Measurements from ENCODE around the gene NDOR1. TPM values are rescaled to one million over a fixed set of nuclear protein-coding genes. Genes with fewer than 3 reads are reported as not detected.

NDOR1 gene
- total RNA-seq, 2 experiments from 2014 or later: 27.0 to 27.8 TPM

- peaks cover 12% of the 10 kb centered on the region for H3K36me3 Mint-ChIP-seq (ENCODE audit: low read depth)
- CTCF ChIA-PET: interaction anchor here (0.5 to 2.1 kb wide), 19 partner anchors 8 to 1205 kb away, joined by 3 to 5 read pairs (median 3); partner anchors contain the start of genes RNF224 and TPRN
- ATAC-seq: peak; percentile 85
- peak within 1 kb of the TSS; percentile 88 for H3K27ac Mint-ChIP-seq
- intact Hi-C loops (cut with DNase I, micrococcal nuclease): loop anchor here (1.0 to 5.0 kb wide), 12 partner anchors 12 to 397 kb away; partner anchors contain the start of genes NDOR1 (in 2 of the 2), TMEM203 (in 2 of the 2), TPRN (in 2 of the 2) and DPP7 (in 1 of the 2)
- peak; percentile 96 for DNase-seq
- peak within 1 kb of the TSS; percentile 91 for H3K4me3 Mint-ChIP-seq
- POLR2A ChIA-PET: interaction anchor here (0.6 to 1.2 kb wide), 4 partner anchors 12 to 771 kb away, joined by 3 to 8 read pairs (median 4); partner anchors contain the start of gene TPRN
- no peaks in the 10 kb centered on the region for H3K27me3 Mint-ChIP-seq
- H3K9me3 Mint-ChIP-seq (ENCODE audit: low read depth): no peaks in the 10 kb centered on the region
- peaks cover 33% of the 10 kb centered on the region for H3K4me1 Mint-ChIP-seq
Observed at GRCh38 chr9:137188490-137189296, 16.8 kb upstream of the NDOR1 start, which contains the start of the genes ANAPC2 and SSNA1. Gene ANAPC2 (minus strand): TSS chr9:137188560. CDS start chr9:137188532, 28 bp downstream. Gene SSNA1 (plus strand): TSS chr9:137188676. CDS start chr9:137188727, 51 bp downstream.

- H3K4me3 Mint-ChIP-seq: peak overlapping the region; percentile 91
- DNase-seq: no peak
- peaks cover 29% of the 10 kb centered on the region for H3K4me1 Mint-ChIP-seq
- POLR2A ChIA-PET: interaction anchor here (1.0 to 1.2 kb wide), 3 partner anchors 11 to 94 kb away, joined by 3 to 8 read pairs (median 4); partner anchors contain the start of gene TPRN
- H3K27me3 Mint-ChIP-seq: no peaks in the 10 kb centered on the region
- CTCF ChIA-PET: interaction anchor here (0.5 to 2.1 kb wide), 19 partner anchors 8 to 1205 kb away, joined by 3 to 5 read pairs (median 3); partner anchors contain the start of genes RNF224 and TPRN
- intact Hi-C loops (cut with DNase I, micrococcal nuclease): loop anchor here (1.0 to 5.0 kb wide), 6 partner anchors 16 to 75 kb away; partner anchors contain the start of genes DPP7 (in 1 of the 2), NDOR1 (in 1 of the 2), RNF208 (in 1 of the 2) and TMEM203 (in 1 of the 2)
- no peaks in the 10 kb centered on the region for H3K9me3 Mint-ChIP-seq (ENCODE audit: low read depth)
- ATAC-seq: peak; percentile 1
- H3K36me3 Mint-ChIP-seq (ENCODE audit: low read depth): peaks cover 12% of the 10 kb centered on the region
- H3K27ac Mint-ChIP-seq: peak overlapping the region; percentile 88
Observed at GRCh38 chr9:137189297-137190295, 15.9 kb upstream of the NDOR1 start.

GRCh38 chr9:137190315-137190856, 15.1 kb upstream of the NDOR1 start:
- POLR2A ChIA-PET: no interaction called here
- CTCF ChIA-PET: interaction anchor here (0.7 to 2.1 kb wide), 6 partner anchors 10 to 185 kb away, joined by 3 to 5 read pairs (median 4); partner anchors contain the start of gene TPRN
- no peak overlapping the region for H3K27ac Mint-ChIP-seq
- ATAC-seq (no peak), DNase-seq (no peak)
- peaks cover 27% of the 10 kb centered on the region for H3K4me1 Mint-ChIP-seq
- intact Hi-C loops (cut with DNase I, micrococcal nuclease): no loop called here
- no peaks in the 10 kb centered on the region for H3K9me3 Mint-ChIP-seq (ENCODE audit: low read depth)
- H3K27me3 Mint-ChIP-seq: no peaks in the 10 kb centered on the region
- H3K4me3 Mint-ChIP-seq: peak overlapping the region; percentile 91
- H3K36me3 Mint-ChIP-seq (ENCODE audit: low read depth): peaks cover 12% of the 10 kb centered on the region

- no peak overlapping the region for H3K4me3 Mint-ChIP-seq
- no peak for DNase-seq
- no peak for ATAC-seq
- peaks cover 22% of the 10 kb centered on the region for H3K4me1 Mint-ChIP-seq
- peaks cover 10% of the 10 kb centered on the region for H3K36me3 Mint-ChIP-seq (ENCODE audit: low read depth)
- intact Hi-C loops (cut with DNase I, micrococcal nuclease): no loop called here
- no peaks in the 10 kb centered on the region for H3K9me3 Mint-ChIP-seq (ENCODE audit: low read depth)
- H3K27ac Mint-ChIP-seq: no peak overlapping the region
- no peaks in the 10 kb centered on the region for H3K27me3 Mint-ChIP-seq
- ChIA-PET POLR2A (interaction anchor here (0.6 kb wide), 1 partner anchor 344 kb away, joined by 6 read pairs; no protein-coding TSS in a partner anchor), CTCF (interaction anchor here (1.2 to 1.7 kb wide), 2 partner anchors 32 to 162 kb away, joined by 3 to 4 read pairs; no protein-coding TSS in a partner anchor)
Observed at GRCh38 chr9:137191245-137191644, 14.3 kb upstream of the NDOR1 start.

GRCh38 chr9:137191691-137192447, 13.6 kb upstream of the NDOR1 start:
- H3K27me3 Mint-ChIP-seq: no peaks in the 10 kb centered on the region
- no peaks in the 10 kb centered on the region for H3K9me3 Mint-ChIP-seq (ENCODE audit: low read depth)
- CTCF ChIA-PET: interaction anchor here (1.2 to 1.7 kb wide), 3 partner anchors 15 to 163 kb away, joined by 3 to 4 read pairs (median 3); no protein-coding TSS in a partner anchor
- DNase-seq: no peak
- no peak overlapping the region for H3K27ac Mint-ChIP-seq
- POLR2A ChIA-PET: interaction anchor here (0.6 kb wide), 1 partner anchor 343 kb away, joined by 6 read pairs; no protein-coding TSS in a partner anchor
- no peak overlapping the region for H3K4me3 Mint-ChIP-seq
- intact Hi-C loops (cut with DNase I, micrococcal nuclease): no loop called here
- H3K4me1 Mint-ChIP-seq: peaks cover 17% of the 10 kb centered on the region
- no peak for ATAC-seq
- H3K36me3 Mint-ChIP-seq (ENCODE audit: low read depth): peaks cover 9% of the 10 kb centered on the region

GRCh38 chr9:137192448-137192780, 13.1 kb upstream of the NDOR1 start:
- POLR2A ChIA-PET: no interaction called here
- Mint-ChIP-seq H3K27me3 (no peaks in the 10 kb centered on the region), H3K36me3 (ENCODE audit: low read depth) (peaks cover 9% of the 10 kb centered on the region)

GRCh38 chr9:137192859-137193258, 12.6 kb upstream of the NDOR1 start:
- Mint-ChIP-seq H3K27ac (no peak overlapping the region), H3K4me1 (peaks cover 10% of the 10 kb centered on the region), H3K4me3 (no peak overlapping the region), H3K27me3 (no peaks in the 10 kb centered on the region), H3K9me3 (ENCODE audit: low read depth) (no peaks in the 10 kb centered on the region), H3K36me3 (ENCODE audit: low read depth) (peaks cover 6% of the 10 kb centered on the region)
- no peak for DNase-seq
- intact Hi-C loops (cut with DNase I, micrococcal nuclease): no loop called here
- ChIA-PET CTCF (interaction anchor here (1.1 to 1.7 kb wide), 3 partner anchors 11 to 164 kb away, joined by 3 to 4 read pairs (median 4); no protein-coding TSS in a partner anchor), POLR2A (no interaction called here)
- no peak for ATAC-seq

More at GRCh38 chr9:137192448-137192780, 13.1 kb upstream of the NDOR1 start:
- ATAC-seq: no peak
- DNase-seq: no peak
- no peak overlapping the region for H3K4me3 Mint-ChIP-seq
- no peaks in the 10 kb centered on the region for H3K9me3 Mint-ChIP-seq (ENCODE audit: low read depth)
- CTCF ChIA-PET: interaction anchor here (1.7 kb wide), 2 partner anchors 16 to 163 kb away, joined by 3 to 4 read pairs; no protein-coding TSS in a partner anchor
- intact Hi-C loops (cut with DNase I, micrococcal nuclease): no loop called here
- H3K27ac Mint-ChIP-seq: no peak overlapping the region
- H3K4me1 Mint-ChIP-seq: peaks cover 13% of the 10 kb centered on the region

GRCh38 chr9:137193771-137194170, 11.7 kb upstream of the NDOR1 start:
- Mint-ChIP-seq H3K4me1 (peaks cover 15% of the 10 kb centered on the region), H3K27me3 (no peaks in the 10 kb centered on the region), H3K27ac (no peak overlapping the region), H3K4me3 (no peak overlapping the region), H3K9me3 (ENCODE audit: low read depth) (no peaks in the 10 kb centered on the region), H3K36me3 (ENCODE audit: low read depth) (peaks cover 4% of the 10 kb centered on the region)
- CTCF ChIA-PET: interaction anchor here (0.9 to 1.1 kb wide), 2 partner anchors 10 to 30 kb away, joined by 3 to 4 read pairs; no protein-coding TSS in a partner anchor
- intact Hi-C loops (cut with DNase I, micrococcal nuclease): no loop called here
- POLR2A ChIA-PET: interaction anchor here (0.6 kb wide), 1 partner anchor 16 kb away, joined by 3 read pairs; no protein-coding TSS in a partner anchor
- no peak for ATAC-seq
- DNase-seq: no peak

- Mint-ChIP-seq H3K27me3 (no peaks in the 10 kb centered on the region), H3K4me1 (peaks cover 12% of the 10 kb centered on the region), H3K27ac (no peak overlapping the region), H3K36me3 (ENCODE audit: low read depth) (peaks cover 4% of the 10 kb centered on the region), H3K4me3 (no peak overlapping the region), H3K9me3 (ENCODE audit: low read depth) (no peaks in the 10 kb centered on the region)
- intact Hi-C loops (cut with DNase I, micrococcal nuclease): no loop called here
- ChIA-PET CTCF (interaction anchor here (0.9 kb wide), 1 partner anchor 29 kb away, joined by 3 read pairs; no protein-coding TSS in a partner anchor), POLR2A (interaction anchor here (0.6 kb wide), 1 partner anchor 16 kb away, joined by 3 read pairs; no protein-coding TSS in a partner anchor)
- ATAC-seq (no peak), DNase-seq (no peak)
Observed at GRCh38 chr9:137194388-137194787, 11.1 kb upstream of the NDOR1 start.
